Measurements from ENCODE around the gene UTF1. TPM values are rescaled to one million over a fixed set of nuclear protein-coding genes. Genes with fewer than 3 reads are reported as not detected.
"Not testable (repeated sequence)": the region's sequence is repeated elsewhere in the genome, so short reads cannot be mapped to it uniquely, and the experiment has no call there.

Gene UTF1
- total and polyA plus RNA-seq, 11 donors = not detected

GRCh38 chr10:133219782-133220181 lies 10.2 kb upstream of the UTF1 start:
- WGBS, 4 donors = 12 to 16% (median 16%) methylated on average over 11 to 28 of the region's 28 CpGs; no CpG with 5 or more reads in 1 of the 4 donors
- no peak for ATAC-seq

GRCh38 chr10:133221331-133221730 lies 8.7 kb upstream of the UTF1 start:
- peaks cover 7 to 49% (median 31%) of the 10 kb centered on the region in 9 donors for H3K27me3 ChIP-seq
- peaks cover 0 to 3% (median 0%) of the 10 kb centered on the region in 12 donors for H3K4me1 ChIP-seq
- ATAC-seq (no peak), DNase-seq (no peak)
- H3K27ac ChIP-seq = no peak overlapping the region
- no peak overlapping the region for H3K4me3 ChIP-seq
- no peaks in the 10 kb centered on the region for H3K36me3 ChIP-seq
- TF ChIP-seq CTCF (IDR thresholded peaks at IDR 0.05) (no peak), POLR2A (IDR thresholded peaks at IDR 0.05) (no peak)
- intact Hi-C loops (cut with DNase I) = no loop called here
- H3K9me3 ChIP-seq = peaks cover 0 to 4% (median 0%) of the 10 kb centered on the region in 12 donors
- 80 to 88% (median 85%) methylated on average over 10 to 11 of the region's 11 CpGs for WGBS, 4 donors

More at GRCh38 chr10:133219782-133220181, 10.2 kb upstream of the UTF1 start:
- Histone ChIP-seq H3K27me3 (peaks cover 1 to 39% (median 21%) of the 10 kb centered on the region in 9 donors), H3K9me3 (peaks cover 0 to 4% (median 0%) of the 10 kb centered on the region in 12 donors), H3K4me3 (no peak overlapping the region), H3K27ac (no peak overlapping the region), H3K4me1 (peaks cover 0 to 2% (median 0%) of the 10 kb centered on the region in 12 donors), H3K36me3 (no peaks in the 10 kb centered on the region)
- no peak for TF ChIP-seq CTCF (IDR thresholded peaks at IDR 0.05)
- TF ChIP-seq POLR2A (IDR thresholded peaks at IDR 0.05) = no peak
- no peak for DNase-seq
- intact Hi-C loops (cut with DNase I) = no loop called here

DNA sequence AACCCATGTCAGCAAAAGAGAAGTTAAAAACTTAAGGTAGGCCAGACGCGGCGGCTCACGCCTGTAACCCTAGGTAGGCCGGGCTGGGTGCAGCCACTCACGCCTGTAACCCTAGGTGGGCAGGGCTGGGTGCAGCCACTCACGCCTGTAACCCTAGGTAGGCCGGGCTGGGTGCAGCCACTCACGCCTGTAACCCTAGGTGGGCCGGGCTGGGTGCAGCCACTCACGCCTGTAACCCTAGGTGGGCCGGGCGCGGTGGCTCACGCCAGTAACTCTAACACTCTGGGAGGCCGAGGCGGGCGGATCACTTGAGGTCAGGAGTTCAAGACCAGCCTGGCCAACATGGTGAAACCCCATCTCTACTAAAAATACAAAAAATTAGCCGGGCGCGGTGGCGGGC lies 8.3 kb upstream of the UTF1 start:
- H3K27me3 ChIP-seq = peaks cover 9 to 53% (median 35%) of the 10 kb centered on the region in 9 donors
- H3K9me3 ChIP-seq; H3K36me3 ChIP-seq; H3K4me1 ChIP-seq; H3K27ac ChIP-seq; H3K4me3 ChIP-seq; ATAC-seq; DNase-seq; intact Hi-C loops (cut with DNase I): not testable (repeated sequence)
- 87 to 93% (median 90%) methylated on average over 17 to 22 of the region's 22 CpGs for WGBS, 4 donors

GRCh38 chr10:133224076-133224475 lies 5.9 kb upstream of the UTF1 start:
- H3K4me3 ChIP-seq = no peak overlapping the region
- peaks cover 0 to 3% (median 0%) of the 10 kb centered on the region in 12 donors for H3K4me1 ChIP-seq
- intact Hi-C loops (cut with DNase I) = no loop called here
- WGBS, 4 donors = 38 to 59% (median 42%) methylated on average over 10 to 14 of the region's 14 CpGs
- no peaks in the 10 kb centered on the region for H3K9me3 ChIP-seq
- no peaks in the 10 kb centered on the region for H3K36me3 ChIP-seq
- no peak for DNase-seq
- H3K27ac ChIP-seq = no peak overlapping the region
- no peak for ATAC-seq
- peaks cover 20 to 71% (median 50%) of the 10 kb centered on the region in 9 donors for H3K27me3 ChIP-seq
- TF ChIP-seq CTCF (IDR thresholded peaks at IDR 0.05) (no peak), POLR2A (IDR thresholded peaks at IDR 0.05) (no peak)
